Cardiac muscle cell (in vitro differentiated cells and primary cell): ENCODE results near the gene CHDH. TPM values are rescaled to one million over a fixed set of nuclear protein-coding genes. Genes with fewer than 3 reads are reported as not detected.

Experiments used
- DNase-seq, 2 donors: peaks; one replicate each; pipeline versions ENCODE4 v3.0.0 to v3.0.0-alpha.2; 2010 to 2017; ENCODE audit warnings: low read depth in 1 of 2, low spot score in 1 of 2
- H3K27ac ChIP-seq: fragments of 200-600 bp; sonication (generic); 2 replicates; pipeline ENCODE4 v1.5.1; 2016
- H3K27me3 ChIP-seq: fragments of 200-600 bp; sonication (generic); 2 replicates; pipeline ENCODE4 v1.6.0; 2016; ENCODE audit warnings: control low read depth
- H3K36me3 ChIP-seq: fragments of 200-600 bp; sonication (generic); 2 replicates; pipeline ENCODE4 v1.5.1; 2016; ENCODE audit warnings: control low read depth
- H3K4me1 ChIP-seq: fragments of 200-600 bp; sonication (generic); 2 replicates; pipeline ENCODE4 v1.8.1; 2017; ENCODE audit warnings: low read depth, mild to moderate bottlenecking, mixed run types
- H3K4me3 ChIP-seq: fragments of 200-600 bp; sonication (generic); 2 replicates; pipeline ENCODE4 v1.5.1; 2016; ENCODE audit warnings: mild to moderate bottlenecking
- H3K9me3 ChIP-seq: fragments of 200-600 bp; sonication (generic); 2 replicates; pipeline ENCODE4 v1.5.1; 2017; ENCODE audit warnings: low read depth, mild to moderate bottlenecking, control low read depth
- polyA plus RNA-seq: library from polyadenylated mRNA; unstranded; fragments of >200 nt; fragmentation: Nextera tagmentation; extraction: Ambion mirVana; gene quantifications from 2 replicates; pipeline ENCODE4 v1.2.1, GENCODE V29; 2016
- total RNA-seq: library from RNA; depleted of rRNA; stranded (reverse); fragments of >200 nt; gene quantifications from 2 replicates; pipeline ENCODE4 v1.2.3, GENCODE V29; 2016
- TF ChIP-seq, protein P1 (sequence below): IDR thresholded peaks from 2 replicates; pipeline ENCODE4 v1.5.1; 2012; ENCODE audit warnings: low read depth, mild to moderate bottlenecking, low read length

The CHDH gene
- total and polyA plus RNA-seq, 2 experiments from 2014 or later, result 12.8 to 36.1 TPM

DNA sequence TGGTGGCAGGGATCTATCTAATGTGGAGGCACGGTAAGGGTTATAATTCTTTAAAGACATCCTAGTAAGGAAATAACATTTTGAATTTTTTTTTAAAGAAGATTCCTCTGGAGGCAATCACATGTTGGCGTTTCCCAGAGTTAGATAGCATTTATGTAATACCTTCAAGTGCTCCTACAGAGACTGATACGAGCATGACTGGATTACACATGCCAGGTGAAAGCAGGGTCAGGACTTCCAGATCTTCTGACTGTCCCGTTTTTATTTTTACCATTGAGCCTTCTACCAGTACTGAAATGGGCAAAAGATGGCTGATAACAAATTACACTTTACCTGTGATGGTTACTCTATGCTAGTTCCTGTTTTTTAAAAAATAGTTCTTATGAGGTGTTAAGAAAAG is 14.0 kb upstream of the CHDH start:
- TF ChIP-seq, protein P1, sequence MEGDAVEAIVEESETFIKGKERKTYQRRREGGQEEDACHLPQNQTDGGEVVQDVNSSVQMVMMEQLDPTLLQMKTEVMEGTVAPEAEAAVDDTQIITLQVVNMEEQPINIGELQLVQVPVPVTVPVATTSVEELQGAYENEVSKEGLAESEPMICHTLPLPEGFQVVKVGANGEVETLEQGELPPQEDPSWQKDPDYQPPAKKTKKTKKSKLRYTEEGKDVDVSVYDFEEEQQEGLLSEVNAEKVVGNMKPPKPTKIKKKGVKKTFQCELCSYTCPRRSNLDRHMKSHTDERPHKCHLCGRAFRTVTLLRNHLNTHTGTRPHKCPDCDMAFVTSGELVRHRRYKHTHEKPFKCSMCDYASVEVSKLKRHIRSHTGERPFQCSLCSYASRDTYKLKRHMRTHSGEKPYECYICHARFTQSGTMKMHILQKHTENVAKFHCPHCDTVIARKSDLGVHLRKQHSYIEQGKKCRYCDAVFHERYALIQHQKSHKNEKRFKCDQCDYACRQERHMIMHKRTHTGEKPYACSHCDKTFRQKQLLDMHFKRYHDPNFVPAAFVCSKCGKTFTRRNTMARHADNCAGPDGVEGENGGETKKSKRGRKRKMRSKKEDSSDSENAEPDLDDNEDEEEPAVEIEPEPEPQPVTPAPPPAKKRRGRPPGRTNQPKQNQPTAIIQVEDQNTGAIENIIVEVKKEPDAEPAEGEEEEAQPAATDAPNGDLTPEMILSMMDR, result no peak
- no peaks in the 10 kb centered on the region for H3K27me3 ChIP-seq
- H3K9me3 ChIP-seq, result no peaks in the 10 kb centered on the region
- peaks cover 29% of the 10 kb centered on the region for H3K36me3 ChIP-seq
- H3K4me1 ChIP-seq, result no peaks in the 10 kb centered on the region
- H3K27ac ChIP-seq, result no peak overlapping the region
- no peak overlapping the region for H3K4me3 ChIP-seq
- no peak for DNase-seq

GRCh38 chr3:53859178-53859577 is 13.0 kb upstream of the CHDH start:
- Histone ChIP-seq H3K4me3 (no peak overlapping the region), H3K4me1 (no peaks in the 10 kb centered on the region), H3K9me3 (no peaks in the 10 kb centered on the region), H3K36me3 (peaks cover 23% of the 10 kb centered on the region), H3K27me3 (no peaks in the 10 kb centered on the region), H3K27ac (no peak overlapping the region)
- no peak for DNase-seq
- TF ChIP-seq, protein P1, result no peak

GRCh38 chr3:53858096-53858741 is 12.0 kb upstream of the CHDH start:
- Histone ChIP-seq H3K27me3 (no peaks in the 10 kb centered on the region), H3K4me3 (no peak overlapping the region), H3K9me3 (no peaks in the 10 kb centered on the region), H3K27ac (no peak overlapping the region), H3K36me3 (peaks cover 17% of the 10 kb centered on the region), H3K4me1 (no peaks in the 10 kb centered on the region)
- DNase-seq, result no peak
- TF ChIP-seq, protein P1, result no peak

DNA sequence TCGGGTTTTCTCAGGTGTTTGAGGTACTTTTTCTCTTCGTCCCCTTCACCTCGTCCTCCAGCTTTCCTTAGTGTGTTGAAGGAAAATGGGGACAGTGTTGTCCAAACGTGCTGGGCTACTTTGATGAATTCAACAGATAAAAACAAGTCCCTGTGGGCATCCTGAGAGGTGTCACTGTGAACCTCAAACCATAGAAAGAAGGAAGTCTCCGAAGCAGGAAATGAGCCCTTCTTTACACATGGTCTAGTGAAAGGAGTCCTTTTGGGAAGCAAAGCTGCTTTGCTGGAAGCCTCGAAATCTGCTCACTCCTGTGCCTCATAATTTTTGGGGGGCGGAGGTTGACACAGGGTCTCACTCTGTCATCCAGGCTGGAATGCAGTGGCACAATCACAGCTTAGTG is 10.7 kb upstream of the CHDH start:
- Histone ChIP-seq H3K4me1 (no peaks in the 10 kb centered on the region), H3K4me3 (no peak overlapping the region), H3K9me3 (no peaks in the 10 kb centered on the region), H3K36me3 (peaks cover 14% of the 10 kb centered on the region), H3K27me3 (no peaks in the 10 kb centered on the region), H3K27ac (no peak overlapping the region)
- TF ChIP-seq, protein P1, result no peak
- no peak for DNase-seq

GRCh38 chr3:53850895-53851294 is 4.7 kb upstream of the CHDH start:
- DNase-seq, result peak; percentile 41 to 80
- H3K4me3 ChIP-seq, result no peak overlapping the region
- TF ChIP-seq, protein P1, result no peak
- no peaks in the 10 kb centered on the region for H3K9me3 ChIP-seq
- no peaks in the 10 kb centered on the region for H3K36me3 ChIP-seq
- H3K4me1 ChIP-seq, result no peaks in the 10 kb centered on the region
- H3K27ac ChIP-seq, result no peak overlapping the region
- H3K27me3 ChIP-seq, result peaks cover 5% of the 10 kb centered on the region
